Measurements from ENCODE around the gene ZNF91. TPM values are rescaled to one million over a fixed set of nuclear protein-coding genes. Genes with fewer than 3 reads are reported as not detected.
"Not testable (repeated sequence)": the region's sequence is repeated elsewhere in the genome, so short reads cannot be mapped to it uniquely, and the experiment has no call there.

Gene ZNF91
- total RNA-seq, 1 donor from 2014 or later = 31.7 TPM

- Mint-ChIP-seq H3K27ac (ENCODE audit: unreplicated experiment) (no peak overlapping the region), H3K4me1 (ENCODE audit: unreplicated experiment) (no peaks in the 10 kb centered on the region), H3K36me3 (ENCODE audit: unreplicated experiment) (peaks cover 95% of the 10 kb centered on the region), H3K9me3 (ENCODE audit: unreplicated experiment) (peaks cover 79% of the 10 kb centered on the region), H3K27me3 (ENCODE audit: unreplicated experiment) (no peaks in the 10 kb centered on the region), H3K4me3 (ENCODE audit: unreplicated experiment) (no peak overlapping the region)
- TF ChIP-seq CTCF (IDR thresholded peaks at IDR 0.05) = no peak
- no peak for DNase-seq (ENCODE audit: extremely low spot score, unreplicated experiment)
Observed at GRCh38 chr19:23346696-23347095, 48.6 kb downstream of the ZNF91 start.

- no peak for DNase-seq (ENCODE audit: extremely low spot score, unreplicated experiment)
- Mint-ChIP-seq H3K9me3 (ENCODE audit: unreplicated experiment) (peaks cover 76% of the 10 kb centered on the region), H3K36me3 (ENCODE audit: unreplicated experiment) (peaks cover 90% of the 10 kb centered on the region), H3K4me1 (ENCODE audit: unreplicated experiment) (no peaks in the 10 kb centered on the region), H3K4me3 (ENCODE audit: unreplicated experiment) (no peak overlapping the region), H3K27ac (ENCODE audit: unreplicated experiment) (no peak overlapping the region), H3K27me3 (ENCODE audit: unreplicated experiment) (no peaks in the 10 kb centered on the region)
- TF ChIP-seq CTCF (IDR thresholded peaks at IDR 0.05) = no peak
Observed at GRCh38 chr19:23345838-23346237, 49.4 kb downstream of the ZNF91 start.

DNA sequence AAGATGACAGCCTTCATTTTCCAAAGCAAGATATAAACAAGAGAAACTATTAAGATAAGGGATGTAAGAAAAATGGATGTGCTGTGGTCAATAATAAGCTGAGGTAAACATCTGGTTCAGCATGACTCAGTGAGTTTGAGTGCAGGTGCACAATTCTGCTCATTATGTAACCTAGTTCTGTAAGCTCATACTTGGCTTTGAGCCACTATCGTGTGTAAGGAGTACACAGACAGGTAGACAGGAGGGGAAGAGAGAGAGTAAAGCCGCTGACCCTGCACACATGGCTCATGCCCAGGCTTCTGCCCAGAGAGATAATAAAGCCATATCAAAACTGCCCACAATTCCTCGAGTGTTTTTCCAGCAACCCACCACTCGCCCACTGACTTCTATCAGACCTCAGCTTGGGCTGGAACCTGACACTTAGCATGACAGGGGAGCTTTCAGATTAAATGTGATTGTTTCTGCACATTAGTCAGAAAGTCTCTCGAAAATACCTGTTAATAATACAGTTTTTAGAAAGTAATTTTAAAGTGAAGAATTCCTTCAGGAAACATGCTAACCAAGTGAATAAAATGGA is 51.7 kb downstream of the ZNF91 start:
- no peak for TF ChIP-seq CTCF (IDR thresholded peaks at IDR 0.05)
- no peaks in the 10 kb centered on the region for H3K4me1 Mint-ChIP-seq (ENCODE audit: unreplicated experiment)
- no peak overlapping the region for H3K27ac Mint-ChIP-seq (ENCODE audit: unreplicated experiment)
- H3K9me3 Mint-ChIP-seq (ENCODE audit: unreplicated experiment) = peaks cover 76% of the 10 kb centered on the region
- H3K27me3 Mint-ChIP-seq (ENCODE audit: unreplicated experiment) = no peaks in the 10 kb centered on the region
- no peak for DNase-seq (ENCODE audit: extremely low spot score, unreplicated experiment)
- no peak overlapping the region for H3K4me3 Mint-ChIP-seq (ENCODE audit: unreplicated experiment)
- H3K36me3 Mint-ChIP-seq (ENCODE audit: unreplicated experiment) = peaks cover 87% of the 10 kb centered on the region

- TF ChIP-seq CTCF (IDR thresholded peaks at IDR 0.05) = no peak
- Mint-ChIP-seq H3K4me3 (ENCODE audit: unreplicated experiment) (no peak overlapping the region), H3K4me1 (ENCODE audit: unreplicated experiment) (no peaks in the 10 kb centered on the region), H3K27ac (ENCODE audit: unreplicated experiment) (no peak overlapping the region), H3K27me3 (ENCODE audit: unreplicated experiment) (no peaks in the 10 kb centered on the region), H3K9me3 (ENCODE audit: unreplicated experiment) (peaks cover 47% of the 10 kb centered on the region), H3K36me3 (ENCODE audit: unreplicated experiment) (peaks cover 58% of the 10 kb centered on the region)
- DNase-seq (ENCODE audit: extremely low spot score, unreplicated experiment) = no peak
Observed at GRCh38 chr19:23328211-23328610, 67.1 kb downstream of the ZNF91 start.

DNA sequence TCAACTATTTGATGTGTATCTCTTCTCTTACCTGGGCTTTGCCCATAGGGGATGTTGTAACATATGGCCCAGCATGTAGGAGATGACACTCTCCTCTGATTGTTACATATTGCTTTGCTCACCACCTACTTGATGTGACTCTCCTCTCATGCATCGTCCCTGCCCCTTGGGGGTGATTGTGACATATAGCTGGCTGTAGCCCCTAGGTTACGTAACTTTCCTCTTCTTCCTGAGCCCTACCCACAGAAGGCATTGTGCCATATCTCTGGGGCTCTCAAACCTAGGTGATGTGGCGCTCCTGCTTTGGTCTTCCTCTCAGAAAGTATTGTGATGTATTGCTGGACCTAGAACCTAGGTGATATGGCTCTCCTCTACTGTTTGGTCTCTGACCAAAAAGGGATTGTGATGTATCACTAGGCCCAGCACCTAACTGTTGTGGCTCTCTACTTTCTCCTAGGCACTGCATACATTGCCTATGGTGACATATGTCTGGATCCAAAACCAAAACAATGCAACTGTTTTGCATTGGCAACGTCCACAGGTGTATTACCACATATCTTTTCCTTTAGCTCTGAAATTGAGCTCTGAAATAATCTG is 73.2 kb downstream of the ZNF91 start:
- H3K27me3 Mint-ChIP-seq (ENCODE audit: unreplicated experiment) = no peaks in the 10 kb centered on the region
- no peak for TF ChIP-seq CTCF (IDR thresholded peaks at IDR 0.05)
- peaks cover 11% of the 10 kb centered on the region for H3K36me3 Mint-ChIP-seq (ENCODE audit: unreplicated experiment)
- H3K9me3 Mint-ChIP-seq (ENCODE audit: unreplicated experiment) = peaks cover 53% of the 10 kb centered on the region
- DNase-seq (ENCODE audit: extremely low spot score, unreplicated experiment) = no peak
- H3K27ac Mint-ChIP-seq (ENCODE audit: unreplicated experiment) = no peak overlapping the region
- H3K4me1 Mint-ChIP-seq (ENCODE audit: unreplicated experiment) = no peaks in the 10 kb centered on the region
- no peak overlapping the region for H3K4me3 Mint-ChIP-seq (ENCODE audit: unreplicated experiment)

DNA sequence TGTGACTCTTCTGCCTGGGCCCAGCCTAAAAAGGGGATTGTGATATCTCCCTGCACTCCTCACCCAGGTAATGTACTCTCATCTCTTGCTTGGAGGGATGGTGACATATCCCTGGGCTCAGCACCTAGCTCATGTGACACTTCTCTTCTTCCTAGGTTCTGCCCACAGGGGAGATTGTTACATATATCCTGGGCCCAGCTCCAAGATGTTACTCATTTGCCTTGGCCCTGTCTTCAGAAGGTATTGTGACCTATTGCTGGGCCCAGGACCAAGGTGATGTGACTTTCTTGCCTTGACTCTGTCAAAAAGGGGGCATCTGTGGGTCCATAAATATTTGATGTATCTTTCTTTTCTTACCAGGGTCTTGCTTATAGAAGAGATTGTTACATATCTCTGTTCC is 73.9 kb downstream of the ZNF91 start:
- not testable (repeated sequence) for H3K27ac Mint-ChIP-seq (ENCODE audit: unreplicated experiment); H3K27me3 Mint-ChIP-seq (ENCODE audit: unreplicated experiment); DNase-seq (ENCODE audit: extremely low spot score, unreplicated experiment); H3K4me1 Mint-ChIP-seq (ENCODE audit: unreplicated experiment); H3K36me3 Mint-ChIP-seq (ENCODE audit: unreplicated experiment); H3K4me3 Mint-ChIP-seq (ENCODE audit: unreplicated experiment)
- peaks cover 53% of the 10 kb centered on the region for H3K9me3 Mint-ChIP-seq (ENCODE audit: unreplicated experiment)

DNA sequence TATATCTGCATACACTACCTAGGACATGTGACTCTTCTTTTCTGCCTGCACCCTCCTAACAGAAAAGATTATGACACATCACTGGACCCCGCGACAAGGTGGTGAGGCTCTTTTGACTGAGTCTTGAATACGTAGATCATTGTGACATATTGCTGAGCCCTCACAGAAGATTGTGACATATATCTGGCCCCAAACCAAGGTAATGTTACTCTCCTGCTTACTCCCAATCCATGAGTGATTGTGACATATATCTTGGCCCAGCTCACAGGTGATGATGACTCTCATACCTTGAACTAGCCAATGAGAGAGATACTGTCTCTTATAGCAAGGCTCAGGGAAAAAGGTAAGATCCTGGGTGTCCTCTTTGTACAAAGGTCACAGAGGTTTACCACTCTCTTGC is 75.7 kb downstream of the ZNF91 start:
- not testable (repeated sequence) for H3K36me3 Mint-ChIP-seq (ENCODE audit: unreplicated experiment); DNase-seq (ENCODE audit: extremely low spot score, unreplicated experiment); H3K4me1 Mint-ChIP-seq (ENCODE audit: unreplicated experiment); H3K27ac Mint-ChIP-seq (ENCODE audit: unreplicated experiment); H3K27me3 Mint-ChIP-seq (ENCODE audit: unreplicated experiment); H3K4me3 Mint-ChIP-seq (ENCODE audit: unreplicated experiment)
- peaks cover 46% of the 10 kb centered on the region for H3K9me3 Mint-ChIP-seq (ENCODE audit: unreplicated experiment)

DNA sequence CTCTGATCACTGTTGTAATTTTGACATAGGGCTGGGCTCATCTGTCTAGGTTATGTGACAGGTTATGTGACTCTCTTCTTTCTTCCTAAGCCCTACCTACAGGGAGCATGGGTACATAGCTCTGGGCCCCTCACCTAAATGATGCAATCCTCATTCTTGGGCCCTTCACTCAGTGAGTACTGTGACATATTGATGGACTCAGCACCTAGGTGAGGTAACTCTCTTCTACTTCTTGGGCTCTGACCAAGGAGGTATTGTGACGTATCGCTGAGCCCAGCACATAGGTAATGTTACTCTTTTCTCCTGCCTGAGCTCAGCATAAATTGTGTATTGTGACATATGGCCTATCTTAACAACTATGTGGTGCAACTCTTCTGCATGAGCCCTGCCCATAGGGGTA is 76.3 kb downstream of the ZNF91 start:
- DNase-seq (ENCODE audit: extremely low spot score, unreplicated experiment); H3K36me3 Mint-ChIP-seq (ENCODE audit: unreplicated experiment); H3K27ac Mint-ChIP-seq (ENCODE audit: unreplicated experiment); H3K27me3 Mint-ChIP-seq (ENCODE audit: unreplicated experiment); H3K4me1 Mint-ChIP-seq (ENCODE audit: unreplicated experiment); H3K4me3 Mint-ChIP-seq (ENCODE audit: unreplicated experiment): not testable (repeated sequence)
- H3K9me3 Mint-ChIP-seq (ENCODE audit: unreplicated experiment) = peaks cover 48% of the 10 kb centered on the region
